Neural progenitor cell (in vitro differentiated cells): ENCODE results near the gene PFDN4. TPM values are rescaled to one million over a fixed set of nuclear protein-coding genes. Genes with fewer than 3 reads are reported as not detected.

Source experiments
- DNase-seq: peaks from one replicate; pipeline ENCODE4 v3.0.0-alpha.2; 2016; ENCODE audit warnings: low spot score
- H2AFZ ChIP-seq: fragments of 200-600 bp; sonication (generic); replicated peaks from 2 replicates; pipeline ENCODE4 v1.6.1; 2016; ENCODE audit warnings: antibody characterized with exemption
- H3F3A ChIP-seq: fragments of 200-600 bp; sonication (generic); 2 replicates; pipeline ENCODE4 v1.6.1; 2016; ENCODE audit warnings: antibody characterized with exemption, low read depth
- H3K27ac ChIP-seq: fragments of 200-600 bp; sonication (generic); 2 replicates; pipeline ENCODE4 v1.5.1; 2016; ENCODE audit warnings: mild to moderate bottlenecking
- H3K27me3 ChIP-seq: fragments of 200-600 bp; sonication (generic); 2 replicates; pipeline ENCODE4 v1.6.1; 2016; ENCODE audit warnings: mild to moderate bottlenecking, moderate library complexity
- H3K36me3 ChIP-seq: fragments of 200-600 bp; sonication (generic); 2 replicates; pipeline ENCODE4 v1.5.1; 2016
- H3K4me1 ChIP-seq: fragments of 200-600 bp; sonication (generic); 2 replicates; pipeline ENCODE4 v1.6.1; 2016; ENCODE audit warnings: mixed run types
- H3K4me2 ChIP-seq: fragments of 200-600 bp; sonication (generic); 2 replicates; pipeline ENCODE4 v1.6.1; 2016
- H3K4me3 ChIP-seq: fragments of 200-600 bp; sonication (generic); 2 replicates; pipeline ENCODE4 v1.5.1; 2016
- H3K79me2 ChIP-seq: fragments of 200-600 bp; sonication (generic); 2 replicates; pipeline ENCODE4 v1.6.1; 2016; ENCODE audit warnings: low read depth
- H3K9ac ChIP-seq: fragments of 200-600 bp; sonication (generic); 2 replicates; pipeline ENCODE4 v1.6.1; 2016
- H3K9me3 ChIP-seq: fragments of 200-600 bp; sonication (generic); 2 replicates; pipeline ENCODE4 v1.5.1; 2016; ENCODE audit warnings: low read depth
- H4K20me1 ChIP-seq: fragments of 200-600 bp; sonication (generic); 2 replicates; pipeline ENCODE4 v1.6.1; 2016; ENCODE audit warnings: low read depth
- H3K27ac Mint-ChIP-seq: 3 replicates; pipeline ENCODE4 v1.8.0; 2021; ENCODE audit warnings: mixed read lengths
- H3K27me3 Mint-ChIP-seq: 2 replicates; pipeline ENCODE4 v1.8.0; 2022; ENCODE audit warnings: low read depth, mild to moderate bottlenecking, inconsistent platforms, moderate library complexity, mixed read lengths; ENCODE audit not compliant: insufficient read depth
- H3K36me3 Mint-ChIP-seq: 3 replicates; pipeline ENCODE4 v1.8.0; 2021; ENCODE audit warnings: mixed read lengths
- H3K4me1 Mint-ChIP-seq: 3 replicates; pipeline ENCODE4 v1.8.0; 2021; ENCODE audit warnings: mixed read lengths
- H3K4me3 Mint-ChIP-seq: 3 replicates; pipeline ENCODE4 v1.8.0; 2021; ENCODE audit warnings: mild to moderate bottlenecking, moderate library complexity, mixed read lengths
- H3K9me3 Mint-ChIP-seq: 3 replicates; pipeline ENCODE4 v1.8.0; 2020; ENCODE audit warnings: mixed read lengths
- CTCF ChIP-seq: fragments of 200-600 bp; sonication (generic); IDR thresholded peaks from 2 replicates; pipeline ENCODE4 v1.5.1; 2017; ENCODE audit warnings: antibody characterized with exemption, mild to moderate bottlenecking
- EZH2 ChIP-seq: fragments of 200-600 bp; sonication (generic); IDR thresholded peaks from 2 replicates; pipeline ENCODE4 v1.6.1; 2017; ENCODE audit warnings: antibody characterized with exemption, mild to moderate bottlenecking, moderate library complexity
- EZH2phosphoT487 ChIP-seq: fragments of 200-600 bp; sonication (generic); IDR thresholded peaks from 2 replicates; pipeline ENCODE4 v1.6.1; 2017; ENCODE audit warnings: antibody characterized with exemption
- total RNA-seq: library from RNA; depleted of rRNA; stranded (reverse); fragments of >200 nt; gene quantifications from 2 replicates; pipeline ENCODE4 v1.2.3, GENCODE V29; 2015; ENCODE audit warnings: low replicate concordance

The PFDN4 gene
- total RNA-seq, 1 donor from 2014 or later: 597 TPM

GRCh38 chr20:54217762-54218161, 9.9 kb downstream of the PFDN4 start:
- H3K4me2 ChIP-seq: no peak overlapping the region
- no peak overlapping the region for H3K27ac ChIP-seq
- no peak for DNase-seq
- peaks cover 23% of the 10 kb centered on the region for H3F3A ChIP-seq
- Mint-ChIP-seq H3K36me3 (peaks cover 36% of the 10 kb centered on the region), H3K4me3 (no peak overlapping the region), H3K9me3 (peaks cover 2% of the 10 kb centered on the region), H3K4me1 (peaks cover 27% of the 10 kb centered on the region), H3K27ac (no peak overlapping the region), H3K27me3 (no peaks in the 10 kb centered on the region)
- no peak overlapping the region for H3K4me3 ChIP-seq
- no peaks in the 10 kb centered on the region for H3K27me3 ChIP-seq
- H3K79me2 ChIP-seq: peaks cover 35% of the 10 kb centered on the region
- no peak overlapping the region for H2AFZ ChIP-seq
- peaks cover 7% of the 10 kb centered on the region for H4K20me1 ChIP-seq
- no peaks in the 10 kb centered on the region for H3K9me3 ChIP-seq
- H3K4me1 ChIP-seq: peaks cover 16% of the 10 kb centered on the region
- no peak overlapping the region for H3K9ac ChIP-seq
- H3K36me3 ChIP-seq: peaks cover 15% of the 10 kb centered on the region
- no peak for TF ChIP-seq EZH2
- TF ChIP-seq EZH2phosphoT487: no peak
- TF ChIP-seq CTCF: no peak

- H3K27ac ChIP-seq: no peak overlapping the region
- Mint-ChIP-seq H3K9me3 (no peaks in the 10 kb centered on the region), H3K27ac (no peak overlapping the region), H3K36me3 (peaks cover 33% of the 10 kb centered on the region), H3K4me3 (no peak overlapping the region), H3K4me1 (peaks cover 34% of the 10 kb centered on the region), H3K27me3 (no peaks in the 10 kb centered on the region)
- H2AFZ ChIP-seq: no peak overlapping the region
- no peaks in the 10 kb centered on the region for H3K27me3 ChIP-seq
- H3K4me1 ChIP-seq: peaks cover 22% of the 10 kb centered on the region
- H3K79me2 ChIP-seq: peaks cover 28% of the 10 kb centered on the region
- H3F3A ChIP-seq: peaks cover 27% of the 10 kb centered on the region
- H3K4me3 ChIP-seq: no peak overlapping the region
- no peaks in the 10 kb centered on the region for H3K9me3 ChIP-seq
- DNase-seq: no peak
- H3K4me2 ChIP-seq: no peak overlapping the region
- no peak overlapping the region for H3K9ac ChIP-seq
- peaks cover 15% of the 10 kb centered on the region for H3K36me3 ChIP-seq
- TF ChIP-seq CTCF: no peak
- no peak for TF ChIP-seq EZH2
- no peak for TF ChIP-seq EZH2phosphoT487
- H4K20me1 ChIP-seq: peaks cover under 1% of the 10 kb centered on the region
Measured at GRCh38 chr20:54218470-54218869, 10.6 kb downstream of the PFDN4 start.

GRCh38 chr20:54219751-54220426, 12.0 kb downstream of the PFDN4 start:
- no peak overlapping the region for H3K27ac ChIP-seq
- H3K9me3 Mint-ChIP-seq: no peaks in the 10 kb centered on the region
- TF ChIP-seq CTCF: peak; percentile 73
- TF ChIP-seq EZH2: no peak

More at GRCh38 chr20:54219751-54220426, 12.0 kb downstream of the PFDN4 start:
- Histone ChIP-seq H3K4me2 (no peak overlapping the region), H3K27me3 (no peaks in the 10 kb centered on the region), H4K20me1 (no peaks in the 10 kb centered on the region), H3K4me3 (no peak overlapping the region), H2AFZ (no peak overlapping the region), H3K4me1 (peaks cover 33% of the 10 kb centered on the region), H3K9ac (no peak overlapping the region), H3K36me3 (peaks cover 15% of the 10 kb centered on the region), H3F3A (peaks cover 38% of the 10 kb centered on the region), H3K9me3 (no peaks in the 10 kb centered on the region), H3K79me2 (peaks cover 13% of the 10 kb centered on the region)
- Mint-ChIP-seq H3K4me3 (no peak overlapping the region), H3K4me1 (peaks cover 42% of the 10 kb centered on the region), H3K27me3 (no peaks in the 10 kb centered on the region), H3K27ac (no peak overlapping the region), H3K36me3 (peaks cover 27% of the 10 kb centered on the region)
- peak; percentile 59 for DNase-seq
